ENCODE data around the gene LRFN2. TPM values are rescaled to one million over a fixed set of nuclear protein-coding genes. Genes with fewer than 3 reads are reported as not detected.

LRFN2 gene
- total RNA-seq, 1 experiment from 2014 or later, result not detected

DNA sequence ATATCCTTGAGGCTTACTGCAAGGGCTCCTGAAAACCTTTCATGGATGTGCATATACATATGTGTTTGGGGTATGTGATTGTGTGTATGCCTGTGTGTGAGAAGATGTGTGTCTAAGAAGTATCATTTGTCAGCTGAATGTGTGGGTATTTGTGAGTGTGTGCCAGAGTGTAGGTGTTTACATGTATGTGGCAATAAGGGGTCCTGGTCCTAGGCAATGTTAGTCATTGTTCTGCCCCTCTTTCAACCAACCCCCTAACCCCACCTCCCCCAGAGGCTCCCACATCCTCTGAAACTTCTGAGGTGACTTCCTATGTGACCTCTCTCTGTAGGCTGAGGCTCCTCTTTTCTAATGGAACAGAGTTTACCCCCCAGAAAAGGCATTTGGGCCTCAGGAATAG is 186.4 kb downstream of the LRFN2 start:
- DNase-seq (ENCODE audit: low spot score), result no peak

DNA sequence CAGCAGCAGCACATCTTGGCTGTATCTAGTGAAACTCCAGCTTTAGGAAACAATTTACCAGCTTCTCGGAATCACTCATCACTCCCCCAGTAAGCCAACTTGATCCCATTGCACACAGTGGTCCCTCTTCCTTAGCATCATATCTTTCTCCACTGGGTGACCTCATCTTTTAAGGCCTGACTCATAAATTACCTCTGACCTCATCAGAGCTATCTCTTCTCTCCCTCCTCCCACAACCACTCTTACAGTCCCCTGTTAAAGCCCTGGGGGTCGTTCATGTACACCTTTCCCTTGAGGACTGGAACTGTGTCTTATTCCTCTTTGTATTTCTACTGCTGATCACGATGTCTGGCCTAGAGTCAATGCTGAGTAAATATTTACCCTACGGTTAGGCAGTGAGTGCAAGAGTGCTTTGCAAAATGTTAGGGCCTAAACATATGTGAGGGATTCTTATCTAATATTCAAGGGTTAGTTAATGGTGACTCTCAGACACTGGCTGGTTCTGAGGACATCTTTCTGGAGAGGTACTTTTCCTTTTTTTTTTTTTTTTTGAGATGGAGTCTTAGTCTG is 187.2 kb downstream of the LRFN2 start:
- no peak for DNase-seq (ENCODE audit: low spot score)

DNA sequence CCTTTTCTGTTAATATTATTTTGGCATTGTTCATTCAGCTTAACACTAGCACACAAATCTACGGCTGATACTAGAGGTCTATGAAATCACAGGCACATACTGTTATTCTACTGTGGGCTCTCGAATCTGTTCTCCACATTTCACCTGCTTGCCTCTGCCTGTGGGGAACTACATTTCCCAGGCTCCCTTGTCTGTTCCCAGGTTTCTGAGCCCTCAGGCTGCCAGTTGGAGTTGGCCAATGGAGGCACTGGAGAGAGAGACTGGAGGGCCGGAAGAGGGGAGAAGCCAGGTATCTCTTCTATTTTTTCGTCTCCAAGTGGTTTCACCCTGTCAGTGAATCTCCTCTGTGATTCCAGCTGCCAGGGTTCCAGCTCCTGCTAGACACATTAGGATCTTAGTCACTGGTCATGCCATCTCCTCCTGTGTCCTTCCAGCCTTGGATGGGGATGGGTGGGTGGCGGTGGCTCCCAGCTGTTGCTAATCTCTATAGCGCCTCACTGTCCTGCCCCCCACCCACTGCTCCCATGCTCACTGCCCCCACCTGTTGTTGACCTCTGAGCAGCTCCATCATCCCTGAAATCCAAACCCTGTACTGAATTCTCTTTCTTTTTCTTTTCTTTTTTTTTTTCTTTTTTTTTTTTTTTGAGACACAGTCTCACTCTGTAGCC is 188.2 kb downstream of the LRFN2 start:
- DNase-seq (ENCODE audit: low spot score), result no peak

DNA sequence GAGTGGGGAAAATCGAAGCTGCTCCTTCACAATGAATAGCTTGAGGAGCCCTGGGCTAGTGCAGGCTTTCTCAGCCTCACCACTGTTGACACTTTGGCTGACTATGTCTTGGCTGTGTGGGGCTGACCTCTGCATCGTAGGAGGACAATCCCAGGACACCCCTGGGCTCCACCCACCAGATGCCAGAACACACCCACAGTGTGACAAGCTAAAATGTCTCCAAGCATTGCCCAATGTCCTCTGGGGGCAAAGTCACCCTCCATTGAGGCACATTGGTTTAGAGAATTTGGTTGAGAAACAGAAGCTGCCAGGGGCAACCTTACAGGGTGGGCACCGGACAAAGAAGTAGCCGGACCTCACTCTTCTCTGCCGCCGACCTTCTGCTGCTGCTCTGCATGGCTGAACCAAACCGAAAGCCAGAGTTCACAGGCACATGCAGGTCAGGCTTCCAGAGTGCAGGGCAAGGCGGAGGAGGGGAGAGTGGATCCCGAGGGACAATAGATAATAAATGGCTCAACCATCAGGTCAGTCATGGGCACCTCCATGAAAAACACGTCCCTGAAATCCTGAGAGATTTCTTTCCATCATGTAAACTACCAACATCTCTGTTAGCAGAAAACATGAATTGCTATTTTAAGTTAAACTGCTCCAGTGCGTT is 189.0 kb downstream of the LRFN2 start:
- no peak for DNase-seq (ENCODE audit: low spot score)

DNA sequence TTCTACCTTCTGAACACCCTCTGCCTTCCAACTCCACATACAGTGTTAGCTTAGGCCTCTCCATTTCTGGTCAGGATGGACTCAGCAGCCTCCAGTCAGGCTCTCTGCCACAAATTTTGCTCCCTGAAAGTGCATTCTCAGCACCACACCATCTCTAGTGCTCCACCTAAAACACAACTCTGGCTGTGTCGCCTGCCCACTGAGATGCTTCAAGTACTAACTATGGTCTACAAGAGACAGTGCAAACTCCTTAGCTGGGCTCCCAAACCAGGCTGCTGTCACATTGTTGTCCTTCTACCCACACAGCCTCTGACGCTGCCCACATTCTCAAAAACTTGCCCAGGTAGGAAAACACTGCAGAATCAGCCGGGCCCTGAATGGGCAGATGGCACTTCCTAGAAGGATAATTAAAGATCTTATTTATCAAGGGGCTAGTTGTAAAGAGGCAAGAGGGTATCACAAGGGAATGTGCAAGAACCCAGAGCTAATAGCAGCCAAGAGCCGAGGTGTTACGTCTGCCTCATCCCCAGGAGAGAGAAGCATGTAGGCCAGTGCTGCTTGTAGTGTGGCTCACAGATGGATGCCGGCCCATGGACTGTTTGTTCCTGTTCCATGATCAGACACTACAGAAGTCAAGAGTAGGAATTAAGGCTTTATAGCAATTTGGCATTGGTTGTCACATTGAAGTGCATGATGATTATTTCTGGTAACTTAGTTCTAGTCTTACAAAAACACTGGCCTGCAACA is 189.7 kb downstream of the LRFN2 start:
- DNase-seq (ENCODE audit: low spot score), result no peak

DNA sequence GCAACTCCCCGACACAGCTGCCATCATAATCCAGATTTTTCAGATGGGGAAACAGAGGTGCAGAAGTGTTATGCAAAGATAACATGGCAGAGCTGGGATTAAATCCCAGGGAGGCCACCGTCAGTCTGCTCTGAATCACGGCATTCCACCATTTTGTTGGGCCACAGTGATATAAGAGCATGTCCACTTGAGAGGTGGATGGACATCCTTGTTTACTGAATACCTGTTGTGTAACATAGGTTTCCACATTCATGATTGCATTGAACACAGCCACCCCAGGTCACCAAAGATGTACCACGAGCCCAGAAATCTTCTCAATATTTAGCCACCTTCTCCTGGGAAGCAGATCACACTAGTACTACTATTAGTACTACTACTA is 191.5 kb downstream of the LRFN2 start:
- no peak for DNase-seq (ENCODE audit: low spot score)

DNA sequence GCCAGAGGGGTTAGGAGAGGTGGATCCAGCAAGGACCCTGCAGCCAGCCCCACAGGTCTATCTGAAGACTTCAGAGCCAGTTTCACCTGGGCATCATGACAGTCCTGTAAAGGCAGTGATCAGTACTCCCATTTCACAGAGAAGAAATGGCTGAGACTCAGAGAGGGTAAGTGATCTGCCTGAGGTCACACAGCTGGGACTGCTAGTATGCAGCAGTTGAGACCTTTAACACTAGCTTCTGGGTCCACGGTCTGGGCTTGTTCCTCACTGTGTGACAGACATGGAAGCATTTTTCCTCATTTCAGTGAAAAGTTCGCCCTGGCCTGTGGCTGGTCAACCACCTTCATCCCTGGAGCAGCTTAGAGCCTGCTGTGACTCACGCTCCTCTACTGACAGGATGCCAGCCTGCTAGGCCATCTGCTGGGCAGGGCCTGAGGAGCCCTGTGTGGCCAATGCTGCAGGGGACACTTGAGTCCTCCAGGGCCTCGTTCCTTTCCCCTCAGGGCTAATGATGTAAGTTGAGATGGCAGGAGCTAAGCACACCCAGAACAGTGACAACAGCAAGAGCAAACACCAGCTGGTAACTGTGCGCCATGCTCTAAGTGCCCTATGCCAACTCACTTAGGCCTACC is 192.0 kb downstream of the LRFN2 start:
- DNase-seq (ENCODE audit: low spot score), result peak; percentile 26

DNA sequence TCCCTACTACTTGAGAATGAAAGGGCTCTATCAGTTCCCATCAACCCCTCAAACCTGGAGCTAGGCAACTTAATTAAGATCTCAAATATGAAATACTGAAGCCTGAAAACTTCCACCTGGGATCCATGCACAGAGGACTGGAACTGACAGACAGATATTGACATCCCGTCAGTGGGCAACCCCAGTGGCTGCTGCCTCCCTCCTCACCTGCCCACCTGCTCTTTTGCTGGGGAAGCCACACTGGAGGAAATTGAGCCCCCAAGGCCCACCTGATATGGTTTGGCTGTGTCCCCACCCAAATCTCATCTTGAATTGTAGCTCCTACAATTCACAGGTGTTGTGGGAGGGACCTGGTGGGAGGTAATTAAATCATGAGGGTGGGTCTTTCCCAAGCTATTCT is 192.8 kb downstream of the LRFN2 start:
- DNase-seq (ENCODE audit: low spot score), result no peak

DNA sequence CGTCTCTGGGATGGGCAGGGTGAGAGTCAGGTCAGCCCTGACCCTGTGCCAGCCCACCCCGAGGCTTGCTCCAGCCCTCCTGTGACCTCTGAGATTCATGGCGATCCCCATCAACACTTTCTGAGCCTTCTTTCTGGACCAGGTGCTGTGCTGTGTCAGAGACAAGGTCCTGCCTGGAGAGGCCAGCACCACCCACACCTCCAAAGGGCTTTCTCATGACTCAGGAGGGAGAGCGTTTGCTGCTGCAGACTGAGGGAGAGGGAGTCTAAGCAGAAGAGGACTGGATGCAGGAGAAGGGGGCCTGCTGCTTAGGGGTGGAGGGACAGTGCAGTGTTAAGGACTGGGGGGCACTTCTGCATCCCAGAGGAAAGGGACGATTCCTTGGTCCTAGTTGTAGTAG is 193.5 kb downstream of the LRFN2 start:
- DNase-seq (ENCODE audit: low spot score), result no peak

DNA sequence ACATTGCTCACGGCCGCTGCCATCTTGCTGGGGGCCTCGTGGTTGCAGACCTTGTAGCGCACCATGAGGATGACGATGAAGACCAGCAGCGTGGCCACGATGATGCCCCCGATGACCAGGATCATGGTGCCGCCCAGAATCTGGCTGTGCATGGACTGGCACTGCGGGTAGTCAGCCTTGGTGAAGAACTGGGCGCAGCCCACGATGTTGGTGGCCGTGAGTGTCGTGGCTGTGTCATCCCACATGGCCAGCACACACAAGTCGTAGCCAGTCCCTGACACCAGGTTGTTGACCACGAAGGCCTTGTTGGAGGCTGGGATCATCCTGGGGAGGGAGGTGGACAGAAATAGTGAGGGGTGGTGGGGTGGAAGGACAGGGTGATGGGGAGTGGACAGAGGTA is 194.6 kb downstream of the LRFN2 start:
- no peak for DNase-seq (ENCODE audit: low spot score)

DNA sequence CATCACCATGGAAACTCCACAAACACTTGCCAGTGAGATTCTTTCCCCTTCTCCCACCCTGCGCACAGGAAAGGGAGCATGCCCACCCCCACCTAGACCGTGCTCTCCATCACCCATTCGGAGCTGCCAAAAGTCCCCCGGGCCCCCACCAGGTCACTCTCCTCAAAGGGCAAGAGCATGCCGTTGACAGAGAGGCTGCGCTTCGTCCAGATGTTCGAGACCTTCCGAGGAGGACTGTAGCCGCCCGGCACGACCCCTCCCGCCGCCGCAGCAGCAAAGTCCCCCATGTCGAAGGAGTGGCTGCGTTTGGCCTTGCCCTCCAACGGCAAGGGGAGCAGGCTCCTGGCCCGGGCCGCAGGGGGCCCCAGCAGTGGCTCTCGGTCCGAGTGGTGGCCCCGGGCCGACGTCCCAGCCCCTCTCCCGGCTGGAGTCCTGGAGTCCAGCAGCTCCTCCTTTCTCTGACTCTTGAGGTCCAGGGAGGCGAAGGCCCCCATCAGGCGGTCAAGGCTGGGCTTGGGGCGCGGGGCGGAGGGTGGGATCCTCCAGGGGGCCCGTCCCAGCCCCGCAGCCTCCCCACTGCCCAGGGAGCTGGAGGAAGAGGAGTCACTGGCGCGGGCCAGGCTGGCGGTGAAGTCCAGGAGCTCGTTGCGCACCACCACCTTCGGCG is 195.2 kb downstream of the LRFN2 start:
- no peak for DNase-seq (ENCODE audit: low spot score)

DNA sequence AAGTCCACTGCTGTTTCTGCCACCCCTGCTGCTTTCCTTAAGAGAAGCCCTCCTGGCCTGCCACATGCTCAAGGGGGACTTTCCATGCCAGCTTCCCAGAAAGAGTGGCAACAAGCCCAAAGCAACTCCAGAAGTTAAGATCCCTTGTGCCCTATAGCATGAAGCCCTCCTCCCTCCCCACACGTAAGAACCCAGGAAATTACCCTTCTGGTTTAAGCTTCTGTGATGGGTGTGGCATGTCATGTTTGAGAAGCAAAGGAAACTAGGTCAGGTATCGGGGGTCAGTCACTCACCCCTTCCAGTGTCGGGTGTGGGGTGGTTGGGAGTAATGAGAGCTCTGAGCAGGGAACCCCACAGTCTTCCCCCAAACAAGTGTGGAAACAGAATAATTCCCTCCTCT is 196.1 kb downstream of the LRFN2 start:
- no peak for DNase-seq (ENCODE audit: low spot score)

DNA sequence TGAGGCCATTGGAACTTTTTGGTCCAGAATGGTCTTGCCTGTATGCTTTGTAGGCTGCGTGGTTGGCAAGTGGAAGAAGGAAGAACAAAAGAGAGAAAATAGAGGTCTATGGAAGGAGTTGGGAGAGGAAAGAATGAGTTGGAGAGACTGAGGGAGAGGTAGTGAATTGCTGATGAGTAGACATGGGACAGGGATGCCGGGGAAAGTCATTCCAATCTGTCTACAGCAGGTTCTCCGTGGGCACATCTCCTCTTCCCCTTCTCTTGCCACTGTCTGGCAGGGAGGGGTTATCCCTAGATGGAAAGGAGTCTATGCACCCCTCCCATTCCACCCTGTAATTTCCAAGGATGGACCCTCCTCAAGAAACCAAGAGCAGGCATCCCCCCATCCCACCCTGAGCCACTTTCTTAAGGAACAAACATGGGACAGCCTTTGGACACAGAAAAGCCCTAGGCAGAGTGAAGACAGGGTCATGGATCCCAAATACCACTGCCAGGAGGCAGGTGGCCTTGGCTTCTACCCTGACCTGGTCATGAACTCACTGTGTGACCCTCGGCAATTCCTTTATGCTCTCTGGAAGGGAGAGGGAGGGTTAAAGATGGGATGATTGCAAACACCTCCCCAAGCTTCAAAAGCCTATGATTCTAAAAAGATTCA is 196.9 kb downstream of the LRFN2 start:
- no peak for DNase-seq (ENCODE audit: low spot score)

DNA sequence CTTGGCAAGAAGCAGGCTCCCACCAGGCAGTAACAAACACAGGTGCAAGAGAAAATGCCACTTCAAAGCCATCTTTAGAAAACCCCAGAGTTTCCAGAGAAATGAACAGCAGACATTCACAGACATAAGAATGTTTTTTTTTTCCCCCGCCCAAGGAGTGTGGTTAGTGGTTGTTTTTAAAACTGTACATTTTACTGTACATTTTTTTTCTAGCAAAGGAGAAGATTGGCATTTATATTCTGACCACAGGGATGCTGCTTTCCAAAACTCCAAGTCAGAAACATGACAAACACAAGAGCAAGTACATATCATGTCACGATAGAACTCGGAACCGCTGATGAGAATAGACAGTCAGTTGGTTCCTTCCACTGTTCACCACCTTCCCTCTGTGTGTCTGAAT is 197.9 kb downstream of the LRFN2 start:
- DNase-seq (ENCODE audit: low spot score), result no peak

DNA sequence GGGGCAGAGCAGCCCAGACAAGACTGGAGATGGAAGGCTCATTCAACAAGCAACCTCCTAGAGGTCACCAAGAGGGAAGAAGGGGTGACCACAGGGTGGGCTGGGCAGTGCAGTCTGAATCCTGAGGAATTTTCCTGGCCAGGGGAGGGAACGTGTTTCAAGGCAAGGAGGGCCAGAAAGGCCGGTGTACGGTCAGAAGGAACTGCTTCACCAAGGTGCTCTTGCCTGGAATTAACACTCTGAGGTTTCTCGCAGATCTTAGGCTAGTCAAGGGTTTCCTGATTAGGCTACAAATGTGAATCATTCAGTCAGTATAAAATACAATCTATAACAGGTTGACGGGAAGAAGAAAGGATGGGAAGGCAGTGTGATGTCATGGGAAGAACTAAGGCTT is 199.3 kb downstream of the LRFN2 start:
- DNase-seq (ENCODE audit: low spot score), result no peak

DNA sequence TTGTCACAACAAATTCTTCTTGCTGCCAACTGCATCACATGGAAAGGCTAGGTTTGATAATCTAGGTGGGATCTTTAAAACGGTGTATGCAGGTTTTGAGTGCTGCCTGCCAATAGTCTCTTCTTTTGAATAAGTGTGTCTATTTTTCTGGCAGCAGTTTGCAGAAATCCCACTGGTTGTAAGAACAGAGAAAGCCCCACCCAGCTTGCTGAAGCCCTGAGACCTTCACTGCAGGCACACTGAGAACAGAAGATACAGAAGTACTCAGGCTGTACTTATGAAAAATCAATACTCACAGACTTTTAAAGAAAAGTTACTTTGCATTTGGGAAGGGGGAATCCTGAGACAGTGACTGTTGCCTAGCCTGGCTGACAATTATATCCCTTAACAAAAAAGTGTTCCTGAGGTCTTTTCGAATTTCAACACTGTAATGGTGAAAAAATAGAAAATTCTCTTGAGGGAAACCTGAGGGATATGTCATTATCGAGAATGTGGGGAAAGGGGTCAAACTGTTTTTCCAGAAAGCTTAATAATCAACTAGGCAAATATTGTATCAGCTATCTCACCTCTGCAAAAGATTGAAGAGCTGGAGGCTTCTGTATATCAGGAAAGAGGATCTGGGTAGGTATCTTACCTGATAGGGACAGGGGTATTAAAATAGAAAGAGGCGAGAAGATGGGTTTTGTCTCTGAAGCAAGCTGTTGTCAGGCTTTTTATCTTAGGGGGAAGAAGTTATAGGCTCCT is 199.9 kb downstream of the LRFN2 start:
- no peak for DNase-seq (ENCODE audit: low spot score)

DNA sequence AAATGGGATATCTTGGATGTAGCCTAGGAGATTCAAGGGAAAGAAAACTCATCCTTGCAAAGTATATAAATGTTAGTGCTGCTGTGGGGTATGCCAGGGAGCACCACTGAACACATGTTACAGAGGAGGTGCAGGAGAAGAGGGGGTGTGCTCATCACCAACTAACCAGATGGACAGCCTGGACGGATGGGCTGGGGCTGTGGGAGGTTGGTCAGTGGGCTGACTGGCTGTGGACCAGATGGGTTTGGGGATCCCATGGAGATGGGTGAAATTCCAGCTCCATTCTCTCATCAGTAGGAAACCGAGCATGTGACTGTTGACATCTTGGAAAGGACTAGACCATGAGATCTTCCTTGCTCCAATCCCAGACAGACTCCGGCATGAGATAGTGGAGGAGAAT is 201.0 kb downstream of the LRFN2 start:
- DNase-seq (ENCODE audit: low spot score), result peak; percentile 1

DNA sequence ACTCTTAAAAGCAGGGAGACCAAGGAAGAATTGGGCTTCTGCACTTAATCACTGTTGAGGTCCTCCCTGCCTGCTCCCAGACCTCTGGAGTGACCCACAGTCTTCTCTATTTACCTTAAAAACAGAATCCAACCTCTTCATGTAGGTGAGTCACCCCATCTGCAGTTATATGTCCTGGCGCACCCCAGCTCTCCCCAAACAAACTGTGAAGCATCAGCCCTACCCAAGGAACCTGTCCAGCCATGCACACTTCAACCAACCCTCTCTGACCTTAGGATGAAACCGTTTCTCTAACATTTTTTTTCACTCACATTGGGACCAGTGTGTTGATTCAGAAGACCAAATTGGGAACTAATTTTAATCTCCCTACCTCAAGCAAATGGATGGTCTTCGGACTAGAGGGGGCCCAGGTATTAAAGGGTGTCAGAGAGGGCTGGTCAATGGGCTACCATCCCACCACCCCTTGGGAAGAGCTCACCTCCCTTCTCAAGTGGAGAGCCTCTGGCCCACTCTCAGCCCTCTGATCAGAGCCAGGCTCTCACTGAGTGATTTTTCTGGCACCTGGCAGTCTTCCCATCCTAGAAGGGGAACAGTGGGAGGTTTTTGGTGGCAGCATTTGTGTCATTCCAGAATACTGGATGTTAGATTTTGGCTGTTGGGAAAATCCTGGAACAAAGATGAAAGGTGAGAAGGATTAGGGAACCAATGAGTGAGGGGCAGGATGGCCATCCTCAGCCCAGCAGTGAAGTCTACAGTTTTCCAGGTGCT is 203.6 kb downstream of the LRFN2 start:
- no peak for DNase-seq (ENCODE audit: low spot score)

DNA sequence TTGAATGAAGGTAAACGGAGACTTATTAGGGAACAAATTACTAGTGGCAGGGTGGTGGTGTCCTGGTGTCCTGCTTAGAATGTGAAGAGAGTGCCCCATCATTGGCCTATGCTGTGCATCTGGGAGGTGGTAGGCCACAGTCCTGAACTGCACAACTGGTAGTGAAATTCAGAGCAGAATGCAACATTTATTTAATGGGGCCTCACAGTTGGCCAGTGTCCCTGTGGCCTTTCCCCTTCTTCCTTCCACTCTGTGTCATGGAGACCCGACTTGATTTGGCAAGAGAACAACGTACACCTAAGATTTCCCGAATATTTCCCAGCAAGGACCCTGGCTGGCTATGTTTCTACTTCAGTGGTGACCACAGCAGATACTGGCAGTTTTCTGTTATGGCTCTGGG is 206.9 kb downstream of the LRFN2 start:
- no peak for DNase-seq (ENCODE audit: low spot score)

DNA sequence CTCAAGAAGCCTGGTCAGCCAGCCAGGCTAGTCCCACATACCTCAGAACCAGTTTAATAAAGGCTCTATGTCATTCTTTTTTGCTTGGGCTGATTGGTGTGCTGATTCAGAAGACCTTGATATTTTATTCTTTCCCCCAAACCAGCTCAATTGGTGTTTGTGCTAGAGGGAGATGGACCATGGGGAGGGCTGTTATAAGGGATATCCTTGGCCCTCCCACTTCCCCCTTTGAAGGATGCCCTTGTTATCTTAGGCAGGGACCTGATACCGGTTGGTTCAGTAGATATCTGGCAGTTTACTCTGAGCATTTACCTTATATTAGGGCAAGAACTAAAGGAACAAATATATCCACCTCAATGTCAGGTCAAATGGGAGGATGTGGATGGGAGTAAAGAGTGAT is 207.4 kb downstream of the LRFN2 start:
- no peak for DNase-seq (ENCODE audit: low spot score)

Data from H4 (cell line).